HCT116 (cell line): ENCODE results near the gene PGD. TPM values are rescaled to one million over a fixed set of nuclear protein-coding genes. Genes with fewer than 3 reads are reported as not detected.

ENCODE experiments used
- ATAC-seq: fragments of 200-7000 bp; cut with Tn5 transposase; 2 replicates; pipeline ENCODE4 v1.9.1; 2020; ENCODE audit warnings: mild to moderate bottlenecking, moderate library complexity
- BruUV-seq: library from RNA; stranded (reverse); fragments of 400-500 nt; replicated peaks from 2 replicates; lab custom pipeline; 2021; lab: Mats Ljungman, UMichigan
- CTCF ChIA-PET: fragments of 300-600 bp; sonication (Branson Sonifier 250); formaldehyde crosslinking; loops from one replicate; lab custom pipeline; 2021; ENCODE audit warnings: antibody characterized with exemption; lab: Charles Lee
- POLR2A ChIA-PET: fragments of 300-600, 350-600 bp; sonication (Branson Sonifier 250); formaldehyde crosslinking; loops from one replicate; lab custom pipeline; 2021; ENCODE audit warnings: antibody characterized with exemption; lab: Charles Lee
- RAD21 ChIA-PET, 2 experiments: fragments of 300-600 bp; sonication (Branson Sonifier 250); formaldehyde crosslinking; loops; one replicate each; lab custom pipeline; 2023; ENCODE audit warnings: low total read pairs in 2 of 2; ENCODE audit not compliant: uncharacterized antibody in 2 of 2, unreplicated experiment in 2 of 2, low non-redundant PET in 1 of 2; lab: Charles Lee
- DNase-seq: peaks from one replicate; pipeline ENCODE4 v3.0.0-alpha.2; 2010; ENCODE audit warnings: low read depth, low spot score
- H2AFZ ChIP-seq: fragments of 200-600 bp; shearing (Covaris generic), sonication (generic); 2 replicates; pipeline ENCODE4 v1.6.1; 2017; ENCODE audit warnings: low read depth, mixed run types, mixed read lengths, antibody characterized with exemption, low read length; ENCODE audit not compliant: poor library complexity, severe bottlenecking
- H3K27ac ChIP-seq: 2 replicates; pipeline ENCODE4 v1.5.1; 2012; ENCODE audit warnings: low read depth, low read length
- H3K27me3 ChIP-seq: fragments of 200-600 bp; sonication (generic); 2 replicates; pipeline ENCODE4 v1.6.1; 2016; ENCODE audit warnings: mixed run types, low read length, mixed read lengths; ENCODE audit not compliant: insufficient read depth
- H3K36me3 ChIP-seq, 2 experiments: fragments of 200-500 bp in 1 of 2; fragments of 200-600 bp in 1 of 2; sonication (Bioruptor generic) in 1 of 2; sonication (generic) in 1 of 2; 2 replicates each; pipeline versions ENCODE4 v1.5.1 to v1.6.1; 2014 to 2016; ENCODE audit warnings: low read length in 2 of 2, inconsistent platforms in 1 of 2, mixed read lengths in 1 of 2, mixed run types in 1 of 2; ENCODE audit not compliant: insufficient read depth in 2 of 2, control insufficient read depth in 1 of 2
- H3K4me1 ChIP-seq, 2 experiments: fragments of 200-600 bp in 1 of 2; sonication (generic) in 1 of 2; 2 replicates each; pipeline versions ENCODE4 v1.5.1 to v1.6.1; 2012 to 2017; ENCODE audit warnings: low read length in 2 of 2, inconsistent platforms in 1 of 2, mild to moderate bottlenecking in 1 of 2, mixed read lengths in 1 of 2, mixed run types in 1 of 2, moderate library complexity in 1 of 2; ENCODE audit not compliant: insufficient read depth in 2 of 2, control insufficient read depth in 1 of 2
- H3K4me2 ChIP-seq: fragments of 200-600 bp; sonication (generic); 2 replicates; pipeline ENCODE4 v1.6.1; 2017; ENCODE audit warnings: mixed run types, low read length, mixed read lengths
- H3K4me3 ChIP-seq, 2 experiments: fragments of 200-600 bp in 1 of 2; sonication (generic) in 1 of 2; replicated peaks in 1 of 2; 2 replicates each; pipeline ENCODE4 v1.5.1; 2011 to 2016; ENCODE audit warnings: low read length in 2 of 2, control low read depth in 1 of 2, low read depth in 1 of 2, mild to moderate bottlenecking in 1 of 2, mixed read lengths in 1 of 2, mixed run types in 1 of 2
- H3K79me2 ChIP-seq: fragments of 200-600 bp; sonication (generic); 2 replicates; pipeline ENCODE4 v1.6.1; 2017; ENCODE audit warnings: mild to moderate bottlenecking, mixed run types, low read length, moderate library complexity, mixed read lengths; ENCODE audit not compliant: insufficient read depth
- H3K9ac ChIP-seq: fragments of 200-600 bp; sonication (generic); 2 replicates; pipeline ENCODE4 v1.6.1; 2016; ENCODE audit warnings: low read length, mixed read lengths
- H3K9me2 ChIP-seq: fragments of 200-600 bp; sonication (generic), shearing (Covaris generic); 2 replicates; pipeline ENCODE4 v1.6.1; 2017; ENCODE audit warnings: mixed run types, mild to moderate bottlenecking, moderate library complexity; ENCODE audit not compliant: insufficient read depth
- H3K9me3 ChIP-seq, 2 experiments: fragments of 200-500 bp in 1 of 2; fragments of 200-600 bp in 1 of 2; sonication (Bioruptor generic) in 1 of 2; sonication (generic) in 1 of 2; 2 replicates each; pipeline ENCODE4 v1.6.1; 2014 to 2017; ENCODE audit warnings: low read length in 2 of 2, mixed read lengths in 2 of 2, inconsistent platforms in 1 of 2, low read depth in 1 of 2, mild to moderate bottlenecking in 1 of 2, mixed run types in 1 of 2, moderate library complexity in 1 of 2; ENCODE audit not compliant: control insufficient read depth in 1 of 2, insufficient read depth in 1 of 2
- H4K20me1 ChIP-seq: fragments of 200-600 bp; sonication (generic), shearing (Covaris generic); 2 replicates; pipeline ENCODE4 v1.6.1; 2017; ENCODE audit warnings: mixed run types, mild to moderate bottlenecking, moderate library complexity; ENCODE audit not compliant: insufficient read depth
- CBX3 ChIP-seq: IDR thresholded peaks from 2 replicates; pipeline ENCODE4 v1.6.1; 2012; ENCODE audit warnings: low read depth
- CEBPB ChIP-seq: IDR thresholded peaks from 2 replicates; pipeline ENCODE4 v1.6.1; 2012; ENCODE audit warnings: low read depth
- CTCF ChIP-seq, 3 experiments: fragments of 200-600 bp in 1 of 3; sonication (generic) in 1 of 3; IDR thresholded peaks in 2 of 3; conservative IDR thresholded peaks in 1 of 3; 2 replicates each; pipeline ENCODE4 v1.5.1; 2012 to 2017; ENCODE audit warnings: low read depth in 2 of 3, low read length in 2 of 3, antibody characterized with exemption in 1 of 3, borderline replicate concordance in 1 of 3, control low read depth in 1 of 3, mild to moderate bottlenecking in 1 of 3, mixed read lengths in 1 of 3, mixed run types in 1 of 3, moderate library complexity in 1 of 3; ENCODE audit not compliant: insufficient read depth in 1 of 3
- EGR1 ChIP-seq: IDR thresholded peaks from 2 replicates; pipeline ENCODE4 v1.6.1; 2012; ENCODE audit warnings: low read depth
- ELF1 ChIP-seq: IDR thresholded peaks from 2 replicates; pipeline ENCODE4 v1.6.1; 2012; ENCODE audit warnings: low read depth, borderline replicate concordance
- JUND ChIP-seq: IDR thresholded peaks from 2 replicates; pipeline ENCODE4 v1.6.1; 2012
- POLR2A ChIP-seq: IDR thresholded peaks from 2 replicates; pipeline ENCODE4 v1.7.0; 2011; ENCODE audit warnings: borderline replicate concordance; ENCODE audit not compliant: insufficient read depth, insufficient read length; ENCODE audit errors: extremely low read depth
- RAD21 ChIP-seq: IDR thresholded peaks from 2 replicates; pipeline ENCODE4 v1.6.1; 2012; ENCODE audit warnings: low read depth, mild to moderate bottlenecking
- REST ChIP-seq: IDR thresholded peaks from 2 replicates; pipeline ENCODE4 v1.6.1; 2012; ENCODE audit warnings: low read depth
- SIN3A ChIP-seq: IDR thresholded peaks from 2 replicates; pipeline ENCODE4 v1.6.1; 2012; ENCODE audit warnings: low read depth
- SP1 ChIP-seq: IDR thresholded peaks from 2 replicates; pipeline ENCODE4 v1.6.1; 2012; ENCODE audit warnings: low read depth
- TCF7L2 ChIP-seq: IDR thresholded peaks from 2 replicates; pipeline ENCODE4 v1.7.0; 2011; ENCODE audit warnings: borderline replicate concordance, inconsistent platforms; ENCODE audit not compliant: insufficient read depth, insufficient read length; ENCODE audit errors: extremely low read depth
- YY1 ChIP-seq: IDR thresholded peaks from 2 replicates; pipeline ENCODE4 v1.6.1; 2011; ENCODE audit warnings: low read length, low read depth, moderate library complexity, mild to moderate bottlenecking; ENCODE audit not compliant: insufficient replicate concordance; ENCODE audit errors: extremely low read depth
- intact Hi-C: fragments of 100-400 bp; cut with micrococcal nuclease; formaldehyde crosslinking; loops from 2 replicates; pipeline ENCODE4 v1.10.0; 2022
- total RNA-seq: library from RNA; stranded (reverse); gene quantifications from one replicate; pipeline ENCODE4 v1.2.1, GENCODE V29; 2021; ENCODE audit not compliant: unreplicated experiment
- TF ChIP-seq, protein P1 (sequence below): IDR thresholded peaks from 2 replicates; pipeline ENCODE4 v1.6.1; 2012

PGD gene
- total RNA-seq, 1 experiment from 2014 or later, result 144 TPM

DNA sequence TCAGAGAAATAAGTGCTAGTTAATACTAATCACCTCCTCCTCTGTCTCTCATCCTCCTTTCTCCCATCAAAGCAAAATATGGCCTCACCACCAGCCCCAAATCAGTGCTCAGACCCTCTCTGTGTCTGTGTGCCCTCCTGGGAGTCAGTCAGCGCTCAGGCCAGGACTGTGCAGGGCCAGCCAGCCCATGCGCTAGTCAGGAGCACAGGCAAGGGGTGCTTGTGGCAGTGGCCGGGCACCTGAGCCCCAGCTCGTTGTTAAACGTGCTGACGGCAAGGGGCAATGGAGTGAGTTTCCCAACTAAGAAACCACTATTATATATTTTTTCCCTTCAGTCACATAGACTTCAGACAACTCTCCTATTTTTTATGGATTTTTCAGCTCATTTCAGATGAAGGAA is 19.2 kb upstream of the PGD start:
- H3K36me3 ChIP-seq, result peaks cover 11 to 17% of the 10 kb centered on the region in 2 experiments; a peak in 3 of 4 replicates
- H3K4me3 ChIP-seq, result no peak overlapping the region
- intact Hi-C loops, result no loop called here
- no peak overlapping the region for H3K4me2 ChIP-seq
- H3K9me3 ChIP-seq, result no peaks in the 10 kb centered on the region
- no peaks in the 10 kb centered on the region for H4K20me1 ChIP-seq
- ChIA-PET RAD21 (no interaction called here), CTCF (no interaction called here), POLR2A (no interaction called here)
- no TSS peak for BruUV-seq
- no peaks in the 10 kb centered on the region for H3K79me2 ChIP-seq
- H2AFZ ChIP-seq, result no peak overlapping the region
- ATAC-seq, result no peak
- no peak for TF ChIP-seq REST
- H3K9ac ChIP-seq, result no peak overlapping the region
- no peaks in the 10 kb centered on the region for H3K9me2 ChIP-seq
- DNase-seq, result no peak
- H3K27me3 ChIP-seq, result no peaks in the 10 kb centered on the region
- H3K27ac ChIP-seq, result no peak overlapping the region
- H3K4me1 ChIP-seq, result no peaks in the 10 kb centered on the region

DNA sequence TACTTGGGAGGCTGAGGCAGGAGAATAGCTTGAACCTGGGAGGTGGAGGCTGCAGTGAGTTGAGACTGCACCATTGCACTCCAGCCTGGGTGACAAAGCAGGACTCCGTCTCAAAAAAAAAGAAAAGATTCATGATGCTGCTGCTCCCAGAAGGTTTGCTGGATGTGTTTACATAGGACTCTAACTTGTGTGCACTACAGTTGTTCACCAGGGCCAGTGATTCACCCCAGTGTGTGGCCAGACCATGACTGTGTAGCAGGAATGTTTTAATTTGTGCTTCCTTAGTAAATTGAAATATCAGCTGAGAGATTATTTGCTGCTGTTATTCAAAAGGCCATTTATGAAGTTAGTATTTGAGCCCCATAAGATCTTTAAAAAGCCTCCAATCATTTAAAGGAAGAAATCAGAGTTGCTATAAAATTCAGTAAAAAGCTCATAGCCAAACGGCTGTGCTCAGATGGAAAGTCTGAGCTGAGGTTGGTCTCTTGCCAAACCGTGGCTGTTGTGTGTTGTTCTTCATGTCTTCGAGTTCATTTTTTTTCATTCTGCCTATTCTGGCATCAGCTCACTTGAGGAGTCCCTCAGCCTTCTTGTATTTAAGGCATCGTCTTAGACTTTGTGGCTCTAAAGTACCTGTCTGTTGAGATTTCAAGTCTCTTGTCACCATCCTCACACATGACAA is 18.1 kb upstream of the PGD start:
- RAD21 ChIA-PET, result no interaction called here
- BruUV-seq, result no TSS peak
- no peak overlapping the region for H3K9ac ChIP-seq
- no peaks in the 10 kb centered on the region for H3K4me1 ChIP-seq
- TF ChIP-seq CEBPB (no peak), TCF7L2 (no peak), JUND (no peak), SP1 (no peak), POLR2A (no peak), ELF1 (no peak), SIN3A (no peak), EGR1 (no peak), CBX3 (no peak), CTCF (IDR thresholded peaks at IDR 0.05 in 2 of 3, conservative IDR thresholded peaks at IDR 0.05 in 1 of 3; ENCODE audit: borderline replicate concordance in 1 of 3, insufficient read depth in 1 of 3, low read depth in 2 of 3, low read length in 2 of 3) (no peak), RAD21 (no peak), YY1 (no peak)
- TF ChIP-seq, protein P1, sequence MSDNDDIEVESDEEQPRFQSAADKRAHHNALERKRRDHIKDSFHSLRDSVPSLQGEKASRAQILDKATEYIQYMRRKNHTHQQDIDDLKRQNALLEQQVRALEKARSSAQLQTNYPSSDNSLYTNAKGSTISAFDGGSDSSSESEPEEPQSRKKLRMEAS, result no peak
- peaks cover 6 to 10% of the 10 kb centered on the region in 2 experiments; a peak in 3 of 4 replicates for H3K36me3 ChIP-seq
- H3K4me3 ChIP-seq, result no peak overlapping the region
- H2AFZ ChIP-seq, result no peak overlapping the region
- no peak for ATAC-seq
- no peak overlapping the region for H3K27ac ChIP-seq
- H3K27me3 ChIP-seq, result no peaks in the 10 kb centered on the region
- no peak overlapping the region for H3K4me2 ChIP-seq
- no peaks in the 10 kb centered on the region for H3K9me2 ChIP-seq
- CTCF ChIA-PET, result interaction anchor here (1.5 kb wide), 1 partner anchor 18 kb away, joined by 5 read pairs; the partner anchor contains the start of gene PGD
- POLR2A ChIA-PET, result no interaction called here
- no peaks in the 10 kb centered on the region for H3K79me2 ChIP-seq
- H4K20me1 ChIP-seq, result no peaks in the 10 kb centered on the region
- no peaks in the 10 kb centered on the region for H3K9me3 ChIP-seq
- DNase-seq, result no peak
- intact Hi-C loops, result no loop called here
